ENCODE results near the gene TTYH3. TPM values are rescaled to one million over a fixed set of nuclear protein-coding genes. Genes with fewer than 3 reads are reported as not detected.

The TTYH3 gene
- total RNA-seq, 4 donors from 2014 or later: 21.5 to 62.6 (median 29.3) TPM

DNA sequence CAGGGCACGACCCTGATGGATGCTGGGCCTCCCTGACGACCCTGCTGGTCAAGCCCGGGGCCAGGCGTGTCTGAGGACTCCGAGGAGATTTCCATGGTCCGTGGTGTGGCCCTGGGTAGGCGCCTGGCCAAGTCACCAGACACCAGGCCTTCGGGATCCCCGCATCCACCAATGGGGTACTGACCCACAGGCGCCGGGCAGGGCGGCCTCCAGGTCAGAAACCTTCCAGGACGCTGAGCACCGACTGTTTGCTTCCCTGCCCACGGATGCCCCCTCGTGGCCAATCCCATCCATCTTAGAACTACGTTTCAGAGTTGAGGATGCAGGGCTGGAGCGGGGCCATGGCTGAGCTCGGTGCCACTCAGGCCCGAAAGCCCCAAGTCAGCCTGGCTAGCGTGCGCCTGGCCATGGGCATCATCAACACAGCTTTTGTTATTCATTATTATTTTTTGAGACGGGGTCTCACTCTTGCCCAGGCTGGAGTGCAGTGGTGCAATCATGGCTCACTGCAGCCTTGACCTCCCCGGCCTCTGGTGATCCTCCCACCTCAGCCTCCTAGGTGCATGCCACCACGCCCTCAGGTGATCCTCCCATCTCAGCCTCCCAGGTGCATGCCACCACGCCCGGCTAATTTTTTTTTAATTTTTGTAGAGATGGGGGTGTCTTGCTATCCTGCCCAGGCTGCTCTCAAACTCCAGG is 49.2 kb downstream of the TTYH3 start:
- DNase-seq (ENCODE audit: low spot score) (peak; percentile 79), ATAC-seq (ENCODE audit: low FRiP score) (peak; percentile 25)
- TF ChIP-seq, protein P1, sequence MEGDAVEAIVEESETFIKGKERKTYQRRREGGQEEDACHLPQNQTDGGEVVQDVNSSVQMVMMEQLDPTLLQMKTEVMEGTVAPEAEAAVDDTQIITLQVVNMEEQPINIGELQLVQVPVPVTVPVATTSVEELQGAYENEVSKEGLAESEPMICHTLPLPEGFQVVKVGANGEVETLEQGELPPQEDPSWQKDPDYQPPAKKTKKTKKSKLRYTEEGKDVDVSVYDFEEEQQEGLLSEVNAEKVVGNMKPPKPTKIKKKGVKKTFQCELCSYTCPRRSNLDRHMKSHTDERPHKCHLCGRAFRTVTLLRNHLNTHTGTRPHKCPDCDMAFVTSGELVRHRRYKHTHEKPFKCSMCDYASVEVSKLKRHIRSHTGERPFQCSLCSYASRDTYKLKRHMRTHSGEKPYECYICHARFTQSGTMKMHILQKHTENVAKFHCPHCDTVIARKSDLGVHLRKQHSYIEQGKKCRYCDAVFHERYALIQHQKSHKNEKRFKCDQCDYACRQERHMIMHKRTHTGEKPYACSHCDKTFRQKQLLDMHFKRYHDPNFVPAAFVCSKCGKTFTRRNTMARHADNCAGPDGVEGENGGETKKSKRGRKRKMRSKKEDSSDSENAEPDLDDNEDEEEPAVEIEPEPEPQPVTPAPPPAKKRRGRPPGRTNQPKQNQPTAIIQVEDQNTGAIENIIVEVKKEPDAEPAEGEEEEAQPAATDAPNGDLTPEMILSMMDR (IDR thresholded peaks at IDR 0.05): no peak

DNA sequence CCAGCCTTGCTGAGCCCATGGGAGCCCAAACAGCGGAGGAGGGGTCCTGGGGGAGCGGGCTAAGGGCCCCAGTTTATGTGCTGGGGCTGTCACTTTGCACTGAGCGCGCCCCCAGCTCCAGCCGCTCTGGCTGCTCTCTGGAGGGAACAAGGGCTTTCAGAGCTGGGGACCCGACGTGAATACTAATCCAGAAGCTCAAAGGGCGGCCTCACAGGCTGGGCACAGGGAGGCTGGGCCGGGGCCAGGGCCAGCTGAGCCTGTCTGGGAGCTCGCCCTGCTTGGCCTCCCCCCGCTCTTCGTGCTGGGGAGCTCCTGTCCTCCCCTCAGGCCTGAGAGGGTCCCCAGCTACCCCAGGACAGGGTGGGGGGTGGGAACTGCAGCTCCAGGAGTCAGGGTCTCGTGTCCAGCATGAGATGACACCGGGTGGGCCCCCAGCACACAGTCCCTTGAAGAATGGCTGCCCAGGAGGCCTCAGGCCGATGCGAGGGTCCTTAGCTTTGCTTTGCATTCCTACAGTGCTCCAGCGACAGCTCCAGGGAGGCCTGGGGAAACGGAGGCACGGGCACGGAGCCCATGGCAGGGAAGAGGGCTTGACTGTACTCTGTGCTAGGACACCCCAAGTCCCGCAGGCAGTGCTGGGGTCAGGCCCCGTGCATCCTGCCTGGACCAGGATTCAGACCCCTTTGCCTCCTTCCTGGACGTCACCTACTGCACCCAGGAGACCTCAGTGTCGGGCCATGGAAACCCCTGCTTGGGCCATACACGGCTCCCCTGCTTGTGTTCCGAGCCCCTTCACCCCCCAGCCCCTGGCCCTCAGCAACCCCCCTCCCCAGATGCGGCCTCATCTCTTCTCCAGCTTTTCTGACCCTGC is 50.4 kb downstream of the TTYH3 start:
- DNase-seq (ENCODE audit: low spot score): no peak
- TF ChIP-seq, protein P1 (IDR thresholded peaks at IDR 0.05): no peak
- ATAC-seq (ENCODE audit: low FRiP score): no peak

DNA sequence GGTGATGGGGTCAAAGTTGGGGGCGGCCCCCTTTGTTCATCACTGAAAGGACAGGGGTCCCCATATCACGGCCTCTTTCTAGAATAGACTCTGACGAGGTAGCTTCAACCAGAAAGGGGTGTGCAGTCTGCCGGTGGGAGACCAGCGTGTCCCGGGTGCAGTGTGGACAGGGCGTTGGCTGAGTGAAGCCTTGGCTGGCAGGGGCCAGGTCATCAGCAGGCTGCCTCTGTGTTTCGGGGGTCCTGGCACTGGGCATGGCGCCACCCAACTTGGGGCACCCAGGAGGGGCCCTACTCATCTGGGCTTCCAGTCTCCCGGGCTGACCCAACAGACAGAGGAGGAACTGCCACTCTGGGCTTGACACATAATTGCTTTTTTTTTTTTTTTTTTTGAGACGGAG is 52.7 kb downstream of the TTYH3 start:
- TF ChIP-seq, protein P1 (IDR thresholded peaks at IDR 0.05): no peak
- ATAC-seq (ENCODE audit: low FRiP score): no peak

DNA sequence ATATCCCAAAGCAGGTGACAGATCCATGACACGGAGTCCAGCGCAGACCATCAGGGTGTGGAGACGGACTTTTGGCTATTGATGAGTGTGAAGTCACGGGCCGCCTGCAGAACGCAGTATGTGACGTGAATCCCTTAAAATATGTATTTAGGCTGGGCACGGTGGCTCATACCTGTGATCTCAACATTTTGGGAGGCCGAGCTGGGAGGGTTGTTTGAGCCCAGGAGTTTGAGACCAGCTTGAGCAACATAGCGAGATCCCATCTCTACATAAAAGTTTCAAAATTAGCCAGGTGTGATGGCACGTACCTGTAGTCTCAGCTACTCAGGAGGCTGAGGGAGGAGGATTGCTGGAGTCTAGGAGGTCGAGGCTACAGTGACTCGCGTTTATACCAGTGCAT is 54.3 kb downstream of the TTYH3 start:
- DNase-seq (ENCODE audit: low spot score): no peak
- ATAC-seq (ENCODE audit: low FRiP score): no peak
- TF ChIP-seq, protein P1 (IDR thresholded peaks at IDR 0.05): no peak

More for the DNA sequence above, 52.7 kb downstream of the TTYH3 start:
- DNase-seq (ENCODE audit: low spot score): no peak

DNA sequence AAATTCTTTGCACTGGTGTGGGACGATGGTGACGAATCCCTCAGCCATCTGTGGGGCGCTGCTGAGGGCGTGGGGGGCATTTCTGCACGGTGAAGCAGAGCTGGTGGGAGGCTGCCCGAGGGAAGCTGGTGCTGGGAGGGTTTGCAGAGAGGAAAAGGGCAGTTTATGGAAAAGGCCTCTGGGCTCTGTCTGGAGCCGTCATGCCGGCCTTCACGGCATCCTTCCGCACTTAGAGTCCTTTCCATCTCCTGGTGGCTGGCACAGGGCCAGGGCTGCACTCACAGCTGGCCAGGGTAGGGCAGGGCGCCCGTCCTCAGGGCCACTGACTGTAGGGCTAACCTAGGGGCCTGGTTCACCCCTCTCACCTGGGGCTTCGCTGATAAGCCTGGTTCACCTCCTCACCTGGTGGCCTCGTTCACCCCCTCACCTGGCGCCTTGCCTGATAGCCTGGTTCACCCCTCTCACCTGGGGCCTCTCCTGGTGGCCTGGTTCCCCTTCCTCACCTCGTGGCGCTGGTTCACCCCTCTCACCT is 55.6 kb downstream of the TTYH3 start:
- TF ChIP-seq, protein P1 (IDR thresholded peaks at IDR 0.05): no peak
- DNase-seq (ENCODE audit: low spot score) (no peak), ATAC-seq (ENCODE audit: low FRiP score) (no peak)

DNA sequence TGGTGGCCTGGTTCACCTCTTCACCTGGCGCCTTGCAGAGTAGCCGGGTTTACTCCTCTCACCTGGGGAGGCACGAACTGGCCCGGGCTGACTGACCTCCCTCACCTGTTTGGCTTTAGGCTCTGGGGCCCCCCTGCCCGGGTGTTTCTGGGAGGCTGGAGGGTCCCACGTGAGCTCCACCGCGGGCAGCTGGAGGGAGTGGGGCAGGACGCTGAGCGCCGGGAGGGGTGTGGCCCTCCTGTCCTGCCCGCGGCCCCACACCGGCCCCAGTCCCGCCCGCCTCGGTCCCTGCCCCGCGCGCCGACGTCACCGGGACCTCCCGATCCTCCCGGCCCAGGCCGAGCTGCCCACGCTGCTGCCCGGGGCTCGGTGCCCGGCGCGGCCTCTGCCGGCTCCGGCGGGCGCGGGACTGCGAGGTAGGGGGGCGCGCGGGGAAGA is 56.1 kb downstream of the TTYH3 start, which contains the start of gene AMZ1:
AMZ1 (plus strand) TSS at position 322 of the 438 bp plus-strand sequence. CDS start 12,250 bp downstream, outside the sequence.
- DNase-seq (ENCODE audit: low spot score) (no peak), ATAC-seq (ENCODE audit: low FRiP score) (peak; percentile 34)
- TF ChIP-seq, protein P1 (IDR thresholded peaks at IDR 0.05): no peak
